ENCODE measurements around the gene TEKT2. TPM values are rescaled to one million over a fixed set of nuclear protein-coding genes. Genes with fewer than 3 reads are reported as not detected.

TEKT2 gene
- total RNA-seq, 1 donor from 2014 or later = 9.3 TPM

GRCh38 chr1:36076979-36077573 lies 6.8 kb upstream of the TEKT2 start:
- ATAC-seq = no peak
- no peaks in the 10 kb centered on the region for H3K36me3 ChIP-seq
- intact Hi-C loops (cut with DNase I) = no loop called here

GRCh38 chr1:36080236-36080635 lies 3.7 kb upstream of the TEKT2 start:
- Histone ChIP-seq H3K36me3 (no peaks in the 10 kb centered on the region), H3K27me3 (ENCODE audit: low read depth) (peaks cover 14% of the 10 kb centered on the region), H3K27ac (no peak overlapping the region), H3K4me3 (no peak overlapping the region), H3K4me1 (peaks cover 12% of the 10 kb centered on the region), H3K9me3 (no peaks in the 10 kb centered on the region)
- no peak for TF ChIP-seq CTCF (IDR thresholded peaks at IDR 0.05)
- DNase-seq (no peak), ATAC-seq (no peak)
- intact Hi-C loops (cut with DNase I) = no loop called here

More at GRCh38 chr1:36076979-36077573, 6.8 kb upstream of the TEKT2 start:
- no peaks in the 10 kb centered on the region for H3K27me3 ChIP-seq (ENCODE audit: low read depth)
- no peaks in the 10 kb centered on the region for H3K9me3 ChIP-seq
- TF ChIP-seq CTCF (IDR thresholded peaks at IDR 0.05) = no peak
- DNase-seq = no peak
- H3K4me3 ChIP-seq = no peak overlapping the region
- no peaks in the 10 kb centered on the region for H3K4me1 ChIP-seq
- no peak overlapping the region for H3K27ac ChIP-seq

- ATAC-seq (no peak), DNase-seq (no peak)
- Histone ChIP-seq H3K27me3 (ENCODE audit: low read depth) (peaks cover 14% of the 10 kb centered on the region), H3K4me3 (no peak overlapping the region), H3K36me3 (no peaks in the 10 kb centered on the region), H3K9me3 (no peaks in the 10 kb centered on the region), H3K27ac (no peak overlapping the region), H3K4me1 (peaks cover 12% of the 10 kb centered on the region)
- no peak for TF ChIP-seq CTCF (IDR thresholded peaks at IDR 0.05)
- intact Hi-C loops (cut with DNase I) = no loop called here
Observed at GRCh38 chr1:36080801-36081200, 3.1 kb upstream of the TEKT2 start.

GRCh38 chr1:36081926-36082485 lies 1.9 kb upstream of the TEKT2 start:
- TF ChIP-seq CTCF (IDR thresholded peaks at IDR 0.05) = no peak
- Histone ChIP-seq H3K36me3 (no peaks in the 10 kb centered on the region), H3K27me3 (ENCODE audit: low read depth) (peaks cover 14% of the 10 kb centered on the region), H3K4me3 (no peak overlapping the region), H3K9me3 (no peaks in the 10 kb centered on the region), H3K4me1 (peaks cover 12% of the 10 kb centered on the region), H3K27ac (no peak overlapping the region)
- DNase-seq = no peak
- intact Hi-C loops (cut with DNase I) = no loop called here
- ATAC-seq = no peak

GRCh38 chr1:36083219-36083618 lies 675 bp upstream of the TEKT2 start:
- intact Hi-C loops (cut with DNase I) = no loop called here
- DNase-seq = no peak

More at GRCh38 chr1:36083219-36083618, 675 bp upstream of the TEKT2 start:
- no peaks in the 10 kb centered on the region for H3K36me3 ChIP-seq
- no peaks in the 10 kb centered on the region for H3K9me3 ChIP-seq
- H3K4me3 ChIP-seq = no peak overlapping the region
- H3K27ac ChIP-seq = no peak overlapping the region
- peaks cover 14% of the 10 kb centered on the region for H3K4me1 ChIP-seq
- no peak for TF ChIP-seq CTCF (IDR thresholded peaks at IDR 0.05)
- ATAC-seq = no peak
- H3K27me3 ChIP-seq (ENCODE audit: low read depth) = peaks cover 14% of the 10 kb centered on the region
